Activated T-cell treated with anti-CD3 and anti-CD28 coated beads, Interleukin-2, amount 50 U/mL, for 1 hour (primary cell): ENCODE data around the gene EGR4.

ENCODE experiments used
- DNase-seq: peaks from one replicate; pipeline ENCODE4 v3.0.0-alpha.2; 2020

Gene EGR4

GRCh38 chr2:73293534-73294171 lies at the start of gene EGR4:
TSS of gene EGR4 (minus strand) at chr2:73293548. CDS start at chr2:73293317, 231 bp downstream.
- peak; percentile 89 for DNase-seq

- DNase-seq, result no peak
These were observed 47.7 kb upstream of the EGR4 start for GRCh38 chr2:73341039-73341438.

- no peak for DNase-seq
These were observed 45.9 kb upstream of the EGR4 start for GRCh38 chr2:73339201-73339600.

GRCh38 chr2:73337828-73338227 lies 44.5 kb upstream of the EGR4 start:
- no peak for DNase-seq

GRCh38 chr2:73334620-73335019 lies 41.3 kb upstream of the EGR4 start:
- no peak for DNase-seq

GRCh38 chr2:73334045-73334444 lies 40.7 kb upstream of the EGR4 start:
- no peak for DNase-seq

- DNase-seq, result no peak
These were observed 40.2 kb upstream of the EGR4 start for GRCh38 chr2:73333564-73333963.

GRCh38 chr2:73324126-73324725 lies 30.9 kb upstream of the EGR4 start:
- DNase-seq, result no peak

GRCh38 chr2:73323551-73323950 lies 30.2 kb upstream of the EGR4 start:
- DNase-seq, result no peak

- no peak for DNase-seq
These were observed 21.1 kb upstream of the EGR4 start for GRCh38 chr2:73314441-73314840.

GRCh38 chr2:73307720-73308119 lies 14.4 kb upstream of the EGR4 start:
- DNase-seq, result no peak

- DNase-seq, result no peak
These were observed 8.3 kb upstream of the EGR4 start for GRCh38 chr2:73301636-73302035.

GRCh38 chr2:73300926-73301325 lies 7.6 kb upstream of the EGR4 start:
- no peak for DNase-seq

- DNase-seq, result no peak
These were observed 4.2 kb upstream of the EGR4 start for GRCh38 chr2:73297586-73297985.

- no peak for DNase-seq
These were observed 3.8 kb upstream of the EGR4 start for GRCh38 chr2:73297151-73297559.

GRCh38 chr2:73295751-73296400 lies 2.5 kb upstream of the EGR4 start:
- no peak for DNase-seq

GRCh38 chr2:73294239-73294638 lies 891 bp upstream of the EGR4 start:
- DNase-seq, result no peak

- DNase-seq, result peak; percentile 46
These were observed 328 bp downstream of the EGR4 start for GRCh38 chr2:73292906-73293533.

GRCh38 chr2:73292316-73292905 lies 937 bp downstream of the EGR4 start:
- DNase-seq, result peak; percentile 24

GRCh38 chr2:73291461-73292315 lies 1.7 kb downstream of the EGR4 start:
- DNase-seq, result peak; percentile 30

- peak; percentile 71 for DNase-seq
These were observed 2.3 kb downstream of the EGR4 start for GRCh38 chr2:73291093-73291460.

GRCh38 chr2:73290049-73290839 lies 3.1 kb downstream of the EGR4 start:
- DNase-seq, result peak; percentile 43
